IMR-90 (cell line): ENCODE results near the gene ANO7. TPM values are rescaled to one million over a fixed set of nuclear protein-coding genes. Genes with fewer than 3 reads are reported as not detected.

Source experiments
- ATAC-seq: fragments of 200-7000 bp; cut with Tn5 transposase; 2 replicates; pipeline ENCODE4 v1.9.1; 2020; ENCODE audit warnings: low read depth, mild to moderate bottlenecking, moderate library complexity
- BruUV-seq: library from RNA; stranded (reverse); fragments of 400-500 nt; replicated peaks from 2 replicates; lab custom pipeline; 2021; lab: Mats Ljungman, UMichigan
- CTCF ChIA-PET: fragments of 300-600 bp; formaldehyde crosslinking; extraction: SDS; loops from one replicate; lab custom pipeline; 2021; ENCODE audit warnings: antibody characterized with exemption; lab: Yijun Ruan, JAX
- POLR2A ChIA-PET: fragments of 300-600 bp; sonication (Branson Sonifier 250); formaldehyde crosslinking; loops from one replicate; lab custom pipeline; 2022; ENCODE audit warnings: antibody characterized with exemption; ENCODE audit not compliant: unreplicated experiment; lab: Charles Lee
- DNase-seq: peaks from one replicate; pipeline ENCODE4 v3.0.0; 2013
- H2AFZ ChIP-seq: replicated peaks from 2 replicates; pipeline ENCODE3; 2013; ENCODE audit warnings: low read length, mild to moderate bottlenecking; ENCODE audit not compliant: poor library complexity
- H2AK5ac ChIP-seq: 2 replicates; pipeline ENCODE4 v1.6.1; 2013; ENCODE audit warnings: low read depth, low read length, inconsistent platforms
- H2AK9ac ChIP-seq: replicated peaks from 2 replicates; pipeline ENCODE3; 2013; ENCODE audit warnings: mild to moderate bottlenecking, low read depth, low read length, moderate library complexity; ENCODE audit not compliant: poor library complexity
- H2BK120ac ChIP-seq: 2 replicates; pipeline ENCODE4 v1.6.1; 2013; ENCODE audit warnings: low read depth, low read length, inconsistent platforms
- H2BK15ac ChIP-seq: 3 replicates; pipeline ENCODE4 v1.6.1; 2013; ENCODE audit warnings: low read depth, low read length, inconsistent platforms
- H2BK20ac ChIP-seq: 2 replicates; pipeline ENCODE4 v1.6.1; 2013; ENCODE audit warnings: low read depth, mild to moderate bottlenecking, inconsistent platforms, low read length, moderate library complexity
- H2BK5ac ChIP-seq: 2 replicates; pipeline ENCODE4 v1.6.1; 2013; ENCODE audit warnings: mild to moderate bottlenecking, low read depth, low read length, inconsistent platforms; ENCODE audit not compliant: poor library complexity, severe bottlenecking
- H3K14ac ChIP-seq: replicated peaks from 2 replicates; pipeline ENCODE4 v1.6.1; 2013; ENCODE audit warnings: low read depth, low read length, inconsistent platforms
- H3K18ac ChIP-seq: 2 replicates; pipeline ENCODE4 v1.6.1; 2013; ENCODE audit warnings: low read depth, low read length, control low read depth
- H3K23ac ChIP-seq: 2 replicates; pipeline ENCODE4 v1.6.1; 2013; ENCODE audit warnings: low read depth, low read length, inconsistent platforms
- H3K27ac ChIP-seq: 2 replicates; pipeline ENCODE4 v1.5.1; 2013; ENCODE audit warnings: mild to moderate bottlenecking, control low read depth, low read length; ENCODE audit not compliant: insufficient read depth
- H3K27me3 ChIP-seq: 2 replicates; pipeline ENCODE4 v1.6.1; 2013; ENCODE audit warnings: low read length; ENCODE audit not compliant: control insufficient read depth, insufficient read depth
- H3K36me3 ChIP-seq: 2 replicates; pipeline ENCODE4 v1.6.1; 2013; ENCODE audit warnings: low read length, mixed read lengths; ENCODE audit not compliant: control insufficient read depth, insufficient read depth
- H3K4ac ChIP-seq: 2 replicates; pipeline ENCODE4 v1.6.1; 2013; ENCODE audit warnings: low read depth, low read length, inconsistent platforms
- H3K4me1 ChIP-seq: 2 replicates; pipeline ENCODE4 v1.6.1; 2013; ENCODE audit warnings: low read length, mixed read lengths; ENCODE audit not compliant: control insufficient read depth, insufficient read depth
- H3K4me2 ChIP-seq: 2 replicates; pipeline ENCODE4 v1.6.1; 2013; ENCODE audit warnings: low read depth, mild to moderate bottlenecking, control low read depth, low read length, moderate library complexity
- H3K4me3 ChIP-seq: 2 replicates; pipeline ENCODE4 v1.5.1; 2013; ENCODE audit warnings: low read depth, mild to moderate bottlenecking, control low read depth, low read length, moderate library complexity; ENCODE audit not compliant: insufficient read depth
- H3K56ac ChIP-seq: 2 replicates; pipeline ENCODE4 v1.6.1; 2013; ENCODE audit warnings: low read length, inconsistent platforms; ENCODE audit not compliant: insufficient read depth; ENCODE audit errors: extremely low read depth
- H3K79me1 ChIP-seq, 2 experiments: 2 replicates each; pipeline ENCODE4 v1.6.1; 2013; ENCODE audit warnings: low read length in 2 of 2, inconsistent platforms in 1 of 2, low read depth in 1 of 2
- H3K9ac ChIP-seq: 2 replicates; pipeline ENCODE4 v1.6.1; 2013; ENCODE audit warnings: low read depth, low read length, control low read depth
- H3K9me1 ChIP-seq: 2 replicates; pipeline ENCODE4 v1.6.1; 2013; ENCODE audit warnings: low read length, inconsistent platforms; ENCODE audit not compliant: insufficient read depth
- H3K9me3 ChIP-seq: 2 replicates; pipeline ENCODE4 v1.6.1; 2013; ENCODE audit warnings: low read length; ENCODE audit not compliant: control insufficient read depth, insufficient read depth
- H4K20me1 ChIP-seq: 2 replicates; pipeline ENCODE4 v1.6.1; 2013; ENCODE audit warnings: low read length, inconsistent platforms; ENCODE audit not compliant: insufficient read depth
- H4K5ac ChIP-seq: 2 replicates; pipeline ENCODE4 v1.6.1; 2013; ENCODE audit warnings: mild to moderate bottlenecking, low read depth, low read length, control low read depth
- H4K8ac ChIP-seq, 2 experiments: 2 replicates each; pipeline ENCODE4 v1.6.1; 2013; ENCODE audit warnings: low read depth in 2 of 2, low read length in 2 of 2, control low read depth in 1 of 2, inconsistent platforms in 1 of 2
- H4K91ac ChIP-seq: 2 replicates; pipeline ENCODE4 v1.6.1; 2013; ENCODE audit warnings: low read depth, low read length, inconsistent platforms; ENCODE audit not compliant: insufficient read depth
- MAFK ChIP-seq: IDR thresholded peaks from 2 replicates; pipeline ENCODE4 v1.6.1; 2012; ENCODE audit warnings: low read depth, low read length, improper control_type of control experiment
- POLR2A ChIP-seq: IDR thresholded peaks from 2 replicates; pipeline ENCODE4 v1.6.1; 2012; ENCODE audit warnings: mild to moderate bottlenecking, low read depth, low read length
- RFX5 ChIP-seq: IDR thresholded peaks from 2 replicates; pipeline ENCODE4 v1.8.0; 2012; ENCODE audit warnings: low read depth, mild to moderate bottlenecking, low read length, moderate library complexity
- USF2 ChIP-seq: fragments of 150-350 bp; IDR thresholded peaks from 2 replicates; pipeline ENCODE4 v1.6.1; 2017; ENCODE audit warnings: mild to moderate bottlenecking, antibody characterized with exemption, low read length, low read depth
- WGBS, 2 experiments: methylation state at CpG; one replicate each; pipeline versions ENCODE4 v1.1.5 to v1.1.7; 2013; ENCODE audit warnings: missing lambda C conversion rate in 2 of 2; ENCODE audit not compliant: insufficient read length in 1 of 2; ENCODE audit errors: extremely low coverage in 2 of 2; 5-methylcytosine and 5-hydroxymethylcytosine counted together
- dilution Hi-C: fragments of 300-500 bp; cut with HindIII; formaldehyde crosslinking; loops from one replicate; pipeline ENCODE4 v1.14.3; 2018; ENCODE audit warnings: low sequenced_read_pairs; ENCODE audit not compliant: unreplicated experiment
- in situ Hi-C: fragments of 300-500 bp; cut with MboI; formaldehyde crosslinking; loops from 3 replicates; pipeline ENCODE4 v1.14.3; 2019; ENCODE audit warnings: low sequenced_read_pairs, inconsistent platforms, mixed read lengths
- intact Hi-C: fragments of 100-400 bp; cut with micrococcal nuclease; formaldehyde crosslinking; loops from 2 replicates; pipeline ENCODE4 v1.10.0; 2022
- polyA plus RNA-seq, 3 experiments: library from polyadenylated mRNA; depleted of rRNA; stranded (reverse); fragments of >200 nt; gene quantifications; 2 replicates each; pipeline ENCODE4 v1.2.3, GENCODE V29; 2012; ENCODE audit warnings: low replicate concordance in 1 of 3
- total RNA-seq: library from RNA; depleted of rRNA; stranded (reverse); fragments of >200 nt; gene quantifications from 2 replicates; pipeline ENCODE4 v1.2.3, GENCODE V29; 2012

The ANO7 gene
- total and polyA plus RNA-seq, 2 of the 4 experiments (the other 2 are of a cell fraction) = 0.36 to 3.4 TPM

GRCh38 chr2:241213041-241213440, 24.6 kb downstream of the ANO7 start:
- Histone ChIP-seq H3K4me2 (no peak overlapping the region), H2AK9ac (no peak overlapping the region), H2AFZ (no peak overlapping the region), H3K4me1 (peaks cover 4% of the 10 kb centered on the region; the same call in 1 of the 2 replicates), H2BK20ac (no peak overlapping the region), H3K9ac (no peak overlapping the region), H3K14ac (no peak overlapping the region), H2BK120ac (no peak overlapping the region), H3K27ac (no peak overlapping the region), H3K27me3 (peaks cover 24% of the 10 kb centered on the region), H3K79me1 (no peaks in the 10 kb centered on the region), H3K9me3 (no peaks in the 10 kb centered on the region), H3K18ac (no peak overlapping the region), H3K36me3 (no peaks in the 10 kb centered on the region), H3K9me1 (peaks cover 2% of the 10 kb centered on the region; the same call in 1 of the 2 replicates), H4K8ac (no peak overlapping the region), H2BK15ac (no peak overlapping the region), H3K4ac (no peak overlapping the region), H3K23ac (no peak overlapping the region), H4K5ac (no peak overlapping the region), H4K20me1 (peaks cover 4% of the 10 kb centered on the region; the same call in 1 of the 2 replicates), H2BK5ac (no peak overlapping the region), H3K4me3 (no peak overlapping the region), H2AK5ac (no peak overlapping the region), H3K56ac (no peak overlapping the region), H4K91ac (no peak overlapping the region)
- no TSS peak for BruUV-seq
- POLR2A ChIA-PET = no interaction called here
- in situ Hi-C loops (no loop called here), dilution Hi-C loops (no loop called here), intact Hi-C loops (no loop called here)
- WGBS, 2 experiments = 80% methylated on average over 5 of the region's 13 CpGs; no CpG with 5 or more reads in 1 of the 2 experiments
- ATAC-seq (no peak), DNase-seq (no peak)
- TF ChIP-seq RFX5 = no peak
- TF ChIP-seq USF2 = no peak
- TF ChIP-seq MAFK = no peak
- TF ChIP-seq POLR2A = no peak
- CTCF ChIA-PET = no interaction called here
